ENCODE results near the gene TRIML1.

- no peak for TF ChIP-seq CTCF (IDR thresholded peaks at IDR 0.05)
- no peak for TF ChIP-seq POLR2A (IDR thresholded peaks at IDR 0.05)
- TF ChIP-seq POLR2AphosphoS5 (IDR thresholded peaks at IDR 0.05): no peak
Observed at GRCh38 chr4:188092824-188093223, 46.4 kb upstream of the TRIML1 start.
